ENCODE data around the gene TES. TPM values are rescaled to one million over a fixed set of nuclear protein-coding genes. Genes with fewer than 3 reads are reported as not detected.

Gene TES
- 120 and 128 TPM in 2 replicates for total RNA-seq (2014; rRNA removed)
- percentile 99 among the genes with signal in this experiment for Bru-seq, nascent RNA
- BruChase-seq, experiment 1, labeled RNA remaining after a 6-hour chase: percentile 97 among the genes with signal in this experiment
- percentile 97 among the genes with signal in this experiment for BruChase-seq, experiment 2, labeled RNA remaining after a 2-hour chase
- long read RNA-seq, transcript TES-205 (3 exons, 873 nt): minor isoform, 6 of 657 reads
- long read RNA-seq, transcript TES-201 (7 exons, 2,782 nt): major isoform, 528 of 657 reads
- long read RNA-seq, partial matches to known transcripts: 48 of 657 reads
- long read RNA-seq, other reads (novel, unspliced or antisense): 72 of 657 reads

GRCh38 chr7:116210345-116211005 is at the start of gene TES:
Gene TES, plus strand, starts transcription at chr7:116210539. Its CDS starts 169 bp downstream, at chr7:116210708.
- no peaks in the 10 kb centered on the region for H3K27me3 ChIP-seq (ENCODE audit: low read length)
- peak; percentile 84 for ATAC-seq
- TF ChIP-seq EZH2phosphoT487 (IDR thresholded peaks at IDR 0.05; ENCODE audit: borderline replicate concordance, low read length) (no peak), CTCF (conservative IDR thresholded peaks at IDR 0.05; ENCODE audit: low read depth, low read length) (no peak), EZH2 (IDR thresholded peaks at IDR 0.05; ENCODE audit: low read length, unreplicated experiment) (no peak)
- peaks cover 51% of the 10 kb centered on the region for H3K79me2 ChIP-seq (ENCODE audit: low read length)
- H3F3A ChIP-seq (ENCODE audit: low read length, unreplicated experiment): no peaks in the 10 kb centered on the region
- DNase-seq: peak; percentile 87
- peak within 1 kb of the TSS; percentile 93 for H3K4me3 ChIP-seq (ENCODE audit: low read length)
- no peaks in the 10 kb centered on the region; the same call in 1 of the 2 replicates for H3K36me3 ChIP-seq (ENCODE audit: low read depth, low read length)
- H3K4me2 ChIP-seq (ENCODE audit: low read length): peak within 1 kb of the TSS; percentile 94
- ChIA-PET POLR2A (ENCODE audit: unreplicated experiment) (interaction anchor here (0.6 to 2.1 kb wide), 10 partner anchors 10 to 445 kb away, joined by 3 to 9 read pairs (median 4); no protein-coding TSS in a partner anchor), CTCF (interaction anchor here (0.7 to 2.5 kb wide), 3 partner anchors 25 to 316 kb away, joined by 3 to 13 read pairs (median 5); no protein-coding TSS in a partner anchor)
- H3K9ac ChIP-seq (ENCODE audit: low read length): peak within 1 kb of the TSS; percentile 98
- peaks cover 39% of the 10 kb centered on the region for H4K20me1 ChIP-seq (ENCODE audit: low read length)
- intact Hi-C loops (cut with micrococcal nuclease): loop anchor here (1.0 to 5.0 kb wide), 4 partner anchors 22 to 567 kb away; no protein-coding TSS in a partner anchor
- H3K27ac ChIP-seq (ENCODE audit: low read length): peak within 1 kb of the TSS; percentile 97
- H3K9me3 ChIP-seq (ENCODE audit: low read length): no peaks in the 10 kb centered on the region
- H3K4me1 ChIP-seq (ENCODE audit: insufficient read depth, low read length): peaks cover 32% of the 10 kb centered on the region
- BruUV-seq (replicated peaks): no TSS peak
- H3K9me2 ChIP-seq (replicated peaks; ENCODE audit: low read length): no peaks in the 10 kb centered on the region
- peak within 1 kb of the TSS; percentile 68 for H2AFZ ChIP-seq (ENCODE audit: low read length)

GRCh38 chr7:116161728-116162127 is 48.6 kb upstream of the TES start:
- ATAC-seq (peak; percentile 55), DNase-seq (no peak)
- no peaks in the 10 kb centered on the region for H3K9me3 ChIP-seq (ENCODE audit: low read length)
- intact Hi-C loops (cut with micrococcal nuclease): loop anchor here (2.0 kb wide), 1 partner anchor 23 kb away; no protein-coding TSS in a partner anchor
- H3K27ac ChIP-seq (ENCODE audit: low read length): no peak overlapping the region
- POLR2A ChIA-PET (ENCODE audit: unreplicated experiment): no interaction called here
- no peaks in the 10 kb centered on the region for H3K79me2 ChIP-seq (ENCODE audit: low read length)
- H3K36me3 ChIP-seq (ENCODE audit: low read depth, low read length): no peaks in the 10 kb centered on the region
- H3K4me2 ChIP-seq (ENCODE audit: low read length): no peak overlapping the region
- no peaks in the 10 kb centered on the region for H3F3A ChIP-seq (ENCODE audit: low read length, unreplicated experiment)
- TF ChIP-seq EZH2phosphoT487 (IDR thresholded peaks at IDR 0.05; ENCODE audit: borderline replicate concordance, low read length): no peak
- no peak for TF ChIP-seq EZH2 (IDR thresholded peaks at IDR 0.05; ENCODE audit: low read length, unreplicated experiment)
- no peak for TF ChIP-seq CTCF (conservative IDR thresholded peaks at IDR 0.05; ENCODE audit: low read depth, low read length)
- no TSS peak for BruUV-seq (replicated peaks)
- no peaks in the 10 kb centered on the region for H3K27me3 ChIP-seq (ENCODE audit: low read length)
- no peaks in the 10 kb centered on the region for H4K20me1 ChIP-seq (ENCODE audit: low read length)
- H2AFZ ChIP-seq (ENCODE audit: low read length): no peak overlapping the region
- CTCF ChIA-PET: no interaction called here
- H3K4me3 ChIP-seq (ENCODE audit: low read length): no peak overlapping the region
- H3K9ac ChIP-seq (ENCODE audit: low read length): no peak overlapping the region
- H3K4me1 ChIP-seq (ENCODE audit: insufficient read depth, low read length): peaks cover 4% of the 10 kb centered on the region; the same call in 1 of the 2 replicates
- H3K9me2 ChIP-seq (replicated peaks; ENCODE audit: low read length): no peaks in the 10 kb centered on the region
